OCI-LY7 (cell line): Measurements from ENCODE around the gene RCOR3. TPM values are rescaled to one million over a fixed set of nuclear protein-coding genes. Genes with fewer than 3 reads are reported as not detected.

Experiments
- BruUV-seq: library from RNA; stranded (reverse); fragments of 400-500 nt; replicated peaks from 2 replicates; lab custom pipeline; 2021; lab: Mats Ljungman, UMichigan
- CTCF ChIA-PET: fragments of 300-600 bp; sonication (Branson Sonifier 250); formaldehyde crosslinking; loops from one replicate; lab custom pipeline; 2022; ENCODE audit warnings: antibody characterized with exemption; ENCODE audit not compliant: unreplicated experiment; lab: Charles Lee
- POLR2A ChIA-PET: fragments of 300-600 bp; sonication (Branson Sonifier 250); formaldehyde crosslinking; loops from one replicate; lab custom pipeline; 2022; ENCODE audit warnings: antibody characterized with exemption; lab: Charles Lee
- DNase-seq: peaks from one replicate; pipeline ENCODE4 v3.0.0-alpha.2; 2015; ENCODE audit warnings: low spot score
- H2AFZ ChIP-seq: fragments of 200-600 bp; sonication (generic), shearing (Covaris generic); 2 replicates; pipeline ENCODE4 v1.6.1; 2014; ENCODE audit warnings: mild to moderate bottlenecking, antibody characterized with exemption, low read length, moderate library complexity
- H3K27ac ChIP-seq: fragments of 200-600 bp; sonication (generic); 2 replicates; pipeline ENCODE4 v1.5.1; 2014; ENCODE audit warnings: mixed run types, low read depth, mild to moderate bottlenecking, moderate library complexity, low read length, inconsistent platforms; ENCODE audit not compliant: poor library complexity, severe bottlenecking
- H3K36me3 ChIP-seq: fragments of 200-600 bp; sonication (generic); 2 replicates; pipeline ENCODE4 v1.6.1; 2014; ENCODE audit warnings: mild to moderate bottlenecking, antibody characterized with exemption, low read length, moderate library complexity, mixed read lengths; ENCODE audit not compliant: insufficient read depth
- H3K4me1 ChIP-seq: fragments of 200-600 bp; sonication (generic); 2 replicates; pipeline ENCODE4 v1.5.1; 2014; ENCODE audit warnings: mild to moderate bottlenecking, low read length; ENCODE audit not compliant: insufficient read depth, poor library complexity, severe bottlenecking
- H3K4me2 ChIP-seq: fragments of 200-600 bp; sonication (generic); 2 replicates; pipeline ENCODE4 v1.6.1; 2014; ENCODE audit warnings: mild to moderate bottlenecking, low read length
- H3K4me3 ChIP-seq: fragments of 200-600 bp; sonication (generic); 2 replicates; pipeline ENCODE4 v1.5.1; 2014; ENCODE audit warnings: mild to moderate bottlenecking, low read depth, low read length; ENCODE audit not compliant: poor library complexity, severe bottlenecking
- H3K79me2 ChIP-seq: fragments of 200-600 bp; sonication (generic); 2 replicates; pipeline ENCODE4 v1.6.1; 2016; ENCODE audit warnings: low read depth, mild to moderate bottlenecking, low read length, moderate library complexity, mixed read lengths; ENCODE audit not compliant: insufficient read depth
- H3K9me2 ChIP-seq: fragments of 200-600 bp; sonication (generic); 2 replicates; pipeline ENCODE4 v1.6.1; 2016; ENCODE audit warnings: mild to moderate bottlenecking, low read length, mixed read lengths; ENCODE audit not compliant: insufficient read depth
- H3K9me3 ChIP-seq: fragments of 200-600 bp; sonication (generic); 2 replicates; pipeline ENCODE4 v1.6.1; 2014; ENCODE audit warnings: mild to moderate bottlenecking, mixed run types, low read length, mixed read lengths
- H4K20me1 ChIP-seq: fragments of 200-600 bp; sonication (generic); 2 replicates; pipeline ENCODE4 v1.6.1; 2014; ENCODE audit warnings: mild to moderate bottlenecking, antibody characterized with exemption, low read length, moderate library complexity, mixed read lengths; ENCODE audit not compliant: insufficient read depth
- CTCF ChIP-seq: fragments of 200-600 bp; sonication (generic); conservative IDR thresholded peaks from 2 replicates; pipeline ENCODE4 v1.5.1; 2014; ENCODE audit warnings: mild to moderate bottlenecking, antibody characterized with exemption, low read length, moderate library complexity, mixed read lengths
- EZH2phosphoT487 ChIP-seq: fragments of 200-600 bp; sonication (generic); IDR thresholded peaks from 2 replicates; pipeline ENCODE4 v1.6.1; 2018; ENCODE audit warnings: low read depth, borderline replicate concordance, mild to moderate bottlenecking, mixed run types, antibody characterized with exemption, low read length, moderate library complexity, mixed read lengths
- intact Hi-C: fragments of 100-400 bp; cut with micrococcal nuclease; formaldehyde crosslinking; loops from one replicate; pipeline ENCODE4 v1.10.0; 2022; ENCODE audit not compliant: unreplicated experiment
- total RNA-seq, 2 experiments: library from RNA; depleted of rRNA in 1 of 2; stranded (reverse); fragments of >200 nt in 1 of 2; shearing (Covaris generic) in 1 of 2; gene quantifications; 2 replicates each; pipeline ENCODE4 v1.2.3, GENCODE V29; 2014 to 2022

RCOR3 gene
- total RNA-seq, 2 experiments from 2014 or later: 34.8 to 62.3 TPM

- DNase-seq: no peak
- TSS peak; percentile 45 for BruUV-seq
- intact Hi-C loops: no loop called here
- H3K4me1 ChIP-seq: peaks cover 32% of the 10 kb centered on the region
- H3K4me2 ChIP-seq: no peak overlapping the region
- H3K27ac ChIP-seq: no peak overlapping the region
- no peaks in the 10 kb centered on the region for H3K9me2 ChIP-seq
- no peaks in the 10 kb centered on the region; the same call in 1 of the 2 replicates for H4K20me1 ChIP-seq
- CTCF ChIA-PET: interaction anchor here (1.4 kb wide), 1 partner anchor 13 kb away, joined by 4 read pairs; no protein-coding TSS in a partner anchor
- H2AFZ ChIP-seq: no peak overlapping the region
- TF ChIP-seq CTCF (no peak), EZH2phosphoT487 (no peak)
- H3K4me3 ChIP-seq: no peak overlapping the region
- H3K36me3 ChIP-seq: peaks cover 4% of the 10 kb centered on the region; the same call in 1 of the 2 replicates
- POLR2A ChIA-PET: interaction anchor here (1.0 kb wide), 1 partner anchor 15 kb away, joined by 3 read pairs; the partner anchor contains the start of gene TRAF5
- peaks cover 50% of the 10 kb centered on the region for H3K79me2 ChIP-seq
- no peaks in the 10 kb centered on the region for H3K9me3 ChIP-seq
These were observed 82.8 kb downstream of the RCOR3 start for GRCh38 chr1:211341999-211342398.

GRCh38 chr1:211343607-211344006 lies 84.4 kb downstream of the RCOR3 start:
- H3K4me1 ChIP-seq: peaks cover 18% of the 10 kb centered on the region
- H3K9me2 ChIP-seq: no peaks in the 10 kb centered on the region
- no peak overlapping the region for H3K4me3 ChIP-seq
- H2AFZ ChIP-seq: no peak overlapping the region
- H3K79me2 ChIP-seq: peaks cover 36% of the 10 kb centered on the region
- POLR2A ChIA-PET: interaction anchor here (0.9 to 1.2 kb wide), 4 partner anchors 11 to 16 kb away, joined by 3 to 5 read pairs (median 3); no protein-coding TSS in a partner anchor
- BruUV-seq: no TSS peak
- no peaks in the 10 kb centered on the region for H3K9me3 ChIP-seq
- DNase-seq: no peak
- H3K4me2 ChIP-seq: no peak overlapping the region
- CTCF ChIA-PET: interaction anchor here (1.0 kb wide), 1 partner anchor 15 kb away, joined by 3 read pairs; no protein-coding TSS in a partner anchor
- TF ChIP-seq EZH2phosphoT487 (no peak), CTCF (no peak)
- intact Hi-C loops: no loop called here
- H3K27ac ChIP-seq: no peak overlapping the region
- H3K36me3 ChIP-seq: peaks cover 4% of the 10 kb centered on the region
- no peaks in the 10 kb centered on the region; the same call in 1 of the 2 replicates for H4K20me1 ChIP-seq

GRCh38 chr1:211344152-211344618 lies 85.0 kb downstream of the RCOR3 start:
- no peaks in the 10 kb centered on the region; the same call in 1 of the 2 replicates for H4K20me1 ChIP-seq
- no peak for TF ChIP-seq EZH2phosphoT487
- TF ChIP-seq CTCF: no peak
- no peak overlapping the region for H2AFZ ChIP-seq
- H3K4me1 ChIP-seq: peaks cover 12% of the 10 kb centered on the region
- no peak overlapping the region for H3K4me2 ChIP-seq
- ChIA-PET POLR2A (interaction anchor here (1.1 to 1.4 kb wide), 4 partner anchors 9 to 17 kb away, joined by 3 to 5 read pairs (median 3); no protein-coding TSS in a partner anchor), CTCF (no interaction called here)
- H3K9me3 ChIP-seq: no peaks in the 10 kb centered on the region
- intact Hi-C loops: no loop called here
- no TSS peak for BruUV-seq
- H3K79me2 ChIP-seq: peaks cover 31% of the 10 kb centered on the region
- H3K9me2 ChIP-seq: no peaks in the 10 kb centered on the region
- no peak overlapping the region for H3K27ac ChIP-seq
- DNase-seq: no peak
- H3K4me3 ChIP-seq: no peak overlapping the region
- peaks cover under 1% of the 10 kb centered on the region for H3K36me3 ChIP-seq
